Spleen (tissue), 11 donors: Measurements from ENCODE around the gene CLEC16A. TPM values are rescaled to one million over a fixed set of nuclear protein-coding genes. Genes with fewer than 3 reads are reported as not detected.

Source experiments
- DNase-seq: peaks from one replicate; pipeline ENCODE4 v3.0.0-alpha.2; 2020
- H3K27ac ChIP-seq, 8 donors: fragments of 200-600 bp; sonication (generic) in 7 of 8; 1 replicate in 4 of 8; 2 replicates in 4 of 8; pipeline versions ENCODE4 v1.5.0 to v1.8.0; 2016 to 2021; ENCODE audit warnings: inconsistent platforms in 4 of 8, mild to moderate bottlenecking in 4 of 8, moderate library complexity in 1 of 8
- H3K27me3 ChIP-seq, 7 donors: fragments of 200-600 bp; sonication (generic) in 6 of 7; replicated peaks in 1 of 7; 1 replicate in 4 of 7; 2 replicates in 3 of 7; pipeline versions ENCODE4 v1.5.0 to v1.8.0; 2016 to 2021; ENCODE audit warnings: inconsistent platforms in 3 of 7, mild to moderate bottlenecking in 1 of 7
- H3K36me3 ChIP-seq, 6 donors: fragments of 200-600 bp; sonication (generic) in 5 of 6; 1 replicate in 4 of 6; 2 replicates in 2 of 6; pipeline versions ENCODE4 v1.5.0 to v1.8.0; 2016 to 2021; ENCODE audit warnings: inconsistent platforms in 2 of 6
- H3K4me1 ChIP-seq, 6 donors: fragments of 200-600 bp; sonication (generic) in 5 of 6; 1 replicate in 3 of 6; 2 replicates in 3 of 6; pipeline versions ENCODE4 v1.5.0 to v1.8.0; 2016 to 2021; ENCODE audit warnings: inconsistent platforms in 3 of 6
- H3K4me3 ChIP-seq, 8 donors: fragments of 200-600 bp; sonication (generic) in 7 of 8; 1 replicate in 4 of 8; 2 replicates in 4 of 8; pipeline versions ENCODE4 v1.5.0 to v1.8.0; 2016 to 2021; ENCODE audit warnings: inconsistent platforms in 4 of 8, mild to moderate bottlenecking in 4 of 8, moderate library complexity in 2 of 8
- H3K9me3 ChIP-seq, 8 donors: fragments of 200-600 bp; sonication (generic) in 7 of 8; 1 replicate in 4 of 8; 2 replicates in 4 of 8; pipeline versions ENCODE4 v1.5.0 to v1.8.0; 2016 to 2021; ENCODE audit warnings: inconsistent platforms in 4 of 8
- POLR2A ChIP-seq, 3 donors: fragments of 450-650 bp; IDR thresholded peaks; one replicate each; pipeline ENCODE4 v1.5.1; 2017; ENCODE audit warnings: antibody characterized with exemption in 3 of 3, mild to moderate bottlenecking in 1 of 3
- POLR2AphosphoS5 ChIP-seq, 3 donors: sonication (generic); formaldehyde crosslinking; IDR thresholded peaks; one replicate each; pipeline ENCODE4 v1.5.1; 2017; ENCODE audit warnings: antibody characterized with exemption in 3 of 3
- WGBS, 5 donors: extraction: QIAGEN DNeasy Blood & Tissue Kit in 3 of 5; methylation state at CpG; one replicate each; pipeline versions ENCODE4 v1.1.5 to v1.1.7; 2013 to 2018; 5-methylcytosine and 5-hydroxymethylcytosine counted together
- intact Hi-C: fragments of 100-400 bp; cut with DNase I; formaldehyde crosslinking; loops from one replicate; pipeline ENCODE4 v1.15.0; 2023; ENCODE audit warnings: low total_unique reads
- polyA plus RNA-seq, 3 donors: library from polyadenylated mRNA; stranded (reverse); fragments of 200-250 nt; gene quantifications; one replicate each; pipeline ENCODE4 v1.2.1, GENCODE V29; 2013
- total RNA-seq, 7 donors: library from RNA; depleted of rRNA in 3 of 7; stranded (reverse); fragments of >200 nt in 3 of 7; fragmentation: NEBNext Ultra II Directional in 4 of 7; extraction: Animal tissue kit (Norgen Biotek cat#: 25700) in 4 of 7; gene quantifications; one replicate each; pipeline versions ENCODE4 v1.1.0 to v1.2.1, GENCODE V29; 2016 to 2021
- TF ChIP-seq, protein P1 (sequence below), 11 experiments: fragments of 200-600 bp in 7 of 11; fragments of 450-650 bp in 4 of 11; sonication (generic) in 4 of 11; IDR thresholded peaks in 8 of 11; conservative IDR thresholded peaks in 3 of 11; 1 replicate in 7 of 11; 2 replicates in 4 of 11; pipeline versions ENCODE4 v1.4.0 to v1.8.0; 2016 to 2021; ENCODE audit warnings: antibody characterized with exemption in 11 of 11, inconsistent platforms in 4 of 11, mild to moderate bottlenecking in 1 of 11
- donor health status: healthy with polysubstance abuse.
- donor health status: DM: no; HTN: no; CAD: no; lungs with moderate emphysema.
- donor health status: DM: no; HTN: no; CAD: no.
- donor health status: Bipolar disorder and iron deficiency.
- donor health status: healthy.
- donor health status: DM: no; HTN: no; CAD: no.
- donor health status: DM: yes; HTN: yes; CAD: no.

Gene CLEC16A
- total and polyA plus RNA-seq, 10 donors = 7.3 to 54.6 (median 35.1) TPM

DNA sequence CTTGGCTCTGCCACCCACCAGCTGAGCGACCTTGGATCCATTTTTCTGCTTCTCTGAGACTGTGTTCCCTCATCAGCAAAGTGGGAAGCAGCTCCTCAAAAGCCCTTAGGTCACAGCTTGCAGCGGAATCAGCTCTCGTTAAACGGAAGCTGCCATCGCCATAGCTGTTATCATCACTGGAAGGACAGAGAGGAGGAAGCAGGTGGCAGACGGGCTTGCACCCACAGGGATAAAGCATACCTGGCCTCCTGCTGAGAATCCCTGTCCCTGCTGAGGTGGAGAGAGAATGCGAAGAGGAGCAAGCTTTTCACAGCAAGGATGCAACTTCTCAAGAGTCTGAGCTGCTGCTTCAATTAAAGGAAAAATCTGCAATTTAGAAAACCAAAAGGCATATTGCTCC, 106.6 kb downstream of the CLEC16A start:
- H3K36me3 ChIP-seq = peaks cover 2 to 100% (median 38%) of the 10 kb centered on the region in 6 donors
- H3K4me3 ChIP-seq = no peak overlapping the region
- H3K4me1 ChIP-seq = peaks cover 0 to 40% (median 21%) of the 10 kb centered on the region in 6 donors
- no peaks in the 10 kb centered on the region for H3K9me3 ChIP-seq
- no peak for DNase-seq
- H3K27me3 ChIP-seq = no peaks in the 10 kb centered on the region
- 44 to 63% (median 52%) methylated on average over 7 of the region's 7 CpGs for WGBS, 5 donors
- intact Hi-C loops = no loop called here
- no peak for TF ChIP-seq POLR2A (IDR thresholded peaks at IDR 0.05)
- TF ChIP-seq, protein P1, sequence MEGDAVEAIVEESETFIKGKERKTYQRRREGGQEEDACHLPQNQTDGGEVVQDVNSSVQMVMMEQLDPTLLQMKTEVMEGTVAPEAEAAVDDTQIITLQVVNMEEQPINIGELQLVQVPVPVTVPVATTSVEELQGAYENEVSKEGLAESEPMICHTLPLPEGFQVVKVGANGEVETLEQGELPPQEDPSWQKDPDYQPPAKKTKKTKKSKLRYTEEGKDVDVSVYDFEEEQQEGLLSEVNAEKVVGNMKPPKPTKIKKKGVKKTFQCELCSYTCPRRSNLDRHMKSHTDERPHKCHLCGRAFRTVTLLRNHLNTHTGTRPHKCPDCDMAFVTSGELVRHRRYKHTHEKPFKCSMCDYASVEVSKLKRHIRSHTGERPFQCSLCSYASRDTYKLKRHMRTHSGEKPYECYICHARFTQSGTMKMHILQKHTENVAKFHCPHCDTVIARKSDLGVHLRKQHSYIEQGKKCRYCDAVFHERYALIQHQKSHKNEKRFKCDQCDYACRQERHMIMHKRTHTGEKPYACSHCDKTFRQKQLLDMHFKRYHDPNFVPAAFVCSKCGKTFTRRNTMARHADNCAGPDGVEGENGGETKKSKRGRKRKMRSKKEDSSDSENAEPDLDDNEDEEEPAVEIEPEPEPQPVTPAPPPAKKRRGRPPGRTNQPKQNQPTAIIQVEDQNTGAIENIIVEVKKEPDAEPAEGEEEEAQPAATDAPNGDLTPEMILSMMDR (IDR thresholded peaks at IDR 0.05 in 8 of 11, conservative IDR thresholded peaks at IDR 0.05 in 3 of 11) = no peak
- TF ChIP-seq POLR2AphosphoS5 (IDR thresholded peaks at IDR 0.05) = no peak
- peak overlapping the region in 1 of 8 donors; percentile 48 for H3K27ac ChIP-seq

DNA sequence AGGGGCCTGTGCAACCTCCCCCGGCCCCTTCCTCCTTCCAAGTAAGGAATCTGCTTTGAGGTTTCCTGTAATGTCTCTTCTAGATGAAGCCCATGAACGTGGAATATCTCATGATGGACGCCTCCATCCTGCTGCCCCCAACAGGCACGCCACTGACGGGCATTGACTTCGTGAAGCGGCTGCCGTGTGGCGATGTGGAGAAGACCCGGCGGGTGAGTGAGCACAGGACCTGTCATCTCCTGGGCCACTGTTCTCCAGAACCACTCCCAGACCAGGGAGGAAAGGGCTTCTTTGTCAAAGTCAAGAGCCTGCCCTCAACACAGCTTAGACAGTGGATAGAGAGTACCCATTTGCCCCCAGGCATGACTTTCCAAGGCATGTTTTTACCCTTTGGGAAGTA, 107.1 kb downstream of the CLEC16A start:
- H3K4me3 ChIP-seq = no peak overlapping the region
- 82 to 94% (median 93%) methylated on average over 11 of the region's 11 CpGs for whole genome bisulfite sequencing, 5 donors
- TF ChIP-seq POLR2A (IDR thresholded peaks at IDR 0.05) (no peak), POLR2AphosphoS5 (IDR thresholded peaks at IDR 0.05) (peak in 1 of 3 donors; percentile 25)
- TF ChIP-seq, protein P1 (IDR thresholded peaks at IDR 0.05 in 8 of 11, conservative IDR thresholded peaks at IDR 0.05 in 3 of 11) = no peak
- H3K36me3 ChIP-seq = peaks cover 2 to 100% (median 39%) of the 10 kb centered on the region in 6 donors
- H3K9me3 ChIP-seq = no peaks in the 10 kb centered on the region
- peaks cover 0 to 40% (median 21%) of the 10 kb centered on the region in 6 donors for H3K4me1 ChIP-seq
- no peaks in the 10 kb centered on the region for H3K27me3 ChIP-seq
- DNase-seq = no peak
- peak overlapping the region in 3 of 8 donors; percentile 44 to 48 (median 48) for H3K27ac ChIP-seq
- intact Hi-C loops = no loop called here

DNA sequence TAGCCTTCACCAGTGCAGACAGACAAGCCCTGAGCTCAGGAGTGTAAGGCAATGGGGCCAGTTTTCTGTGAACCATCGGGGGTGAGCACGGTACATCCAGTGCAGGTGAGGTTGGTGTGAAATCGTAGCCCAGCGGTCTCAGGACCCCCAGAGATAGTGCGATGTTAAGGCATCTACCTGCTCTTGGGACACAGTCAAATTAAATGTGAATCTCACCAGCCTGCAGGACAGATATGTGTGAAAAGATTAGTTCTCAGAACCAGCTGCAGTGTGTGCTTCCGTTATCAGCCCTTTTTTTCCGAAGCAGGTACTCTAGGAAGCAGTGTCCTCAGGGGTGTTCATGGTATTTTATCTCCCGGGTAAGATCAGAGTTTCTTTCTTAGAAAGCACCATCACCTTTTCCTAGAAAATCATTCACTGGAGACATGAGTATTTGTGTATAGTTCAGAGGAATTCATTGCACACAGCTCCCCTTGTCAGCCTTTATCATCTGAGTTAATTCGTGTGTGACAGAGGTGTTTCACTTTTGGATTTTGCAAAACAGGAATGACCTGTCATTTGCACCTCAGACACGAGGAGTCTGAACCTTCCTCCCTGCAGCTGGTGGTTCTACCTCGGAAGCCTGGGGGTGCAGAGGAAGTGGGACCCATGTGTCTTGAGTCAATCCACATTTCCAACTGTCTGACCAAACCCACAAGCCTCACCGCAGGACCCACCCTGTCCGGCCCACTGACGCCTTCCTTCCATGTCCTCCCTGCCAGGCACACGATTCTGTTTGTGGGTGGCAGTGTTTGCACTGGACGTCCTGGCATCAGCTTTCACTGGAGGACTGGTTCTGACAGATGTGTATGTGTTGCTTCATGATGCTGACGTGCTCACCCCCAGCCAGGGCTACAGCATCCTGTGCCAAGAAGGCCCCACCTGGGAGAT, 107.8 kb downstream of the CLEC16A start:
- Histone ChIP-seq H3K4me1 (peaks cover 0 to 40% (median 21%) of the 10 kb centered on the region in 6 donors), H3K9me3 (no peaks in the 10 kb centered on the region), H3K27ac (peak overlapping the region in 4 of 8 donors; percentile 33 to 48 (median 46)), H3K36me3 (peaks cover 2 to 100% (median 39%) of the 10 kb centered on the region in 6 donors), H3K27me3 (no peaks in the 10 kb centered on the region), H3K4me3 (no peak overlapping the region)
- DNase-seq = no peak
- WGBS, 5 donors = 44 to 60% (median 52%) methylated on average over 14 to 17 of the region's 17 CpGs
- TF ChIP-seq POLR2AphosphoS5 (IDR thresholded peaks at IDR 0.05) = peak in 1 of 3 donors; percentile 50
- TF ChIP-seq, protein P1 (IDR thresholded peaks at IDR 0.05 in 8 of 11, conservative IDR thresholded peaks at IDR 0.05 in 3 of 11) = peak in 1 of 11 experiments; percentile 12
- TF ChIP-seq POLR2A (IDR thresholded peaks at IDR 0.05) = no peak
- intact Hi-C loops = no loop called here

DNA sequence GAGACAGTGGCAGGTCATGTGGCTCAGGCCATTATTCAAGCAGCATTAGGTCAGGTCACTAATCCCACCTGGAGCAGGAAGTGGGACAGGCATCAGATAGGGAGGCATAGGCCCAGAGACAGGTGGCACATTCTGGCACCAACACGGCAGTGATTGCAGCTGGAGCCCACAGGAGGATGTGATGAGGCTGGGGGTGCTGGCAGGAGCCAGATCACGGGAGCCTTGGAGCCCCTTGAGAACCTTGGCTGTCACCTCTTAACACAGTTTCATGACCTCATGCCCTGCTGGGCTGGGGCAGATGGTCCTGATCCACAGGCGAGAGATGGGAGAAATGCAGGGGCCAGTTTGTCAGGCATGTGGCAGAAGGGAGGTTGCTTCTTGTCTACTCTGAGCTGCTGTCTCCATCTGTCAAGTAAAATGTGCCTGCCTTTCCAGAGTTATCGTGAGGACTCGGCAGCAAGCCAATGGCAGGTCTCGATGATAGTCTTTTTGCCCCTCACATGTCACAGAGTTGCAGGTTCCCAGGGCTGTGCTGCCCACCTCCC, 109.6 kb downstream of the CLEC16A start:
- no peak overlapping the region for H3K4me3 ChIP-seq
- H3K36me3 ChIP-seq = peaks cover 0 to 100% (median 25%) of the 10 kb centered on the region in 6 donors
- H3K4me1 ChIP-seq = peaks cover 0 to 31% (median 21%) of the 10 kb centered on the region in 6 donors
- no peaks in the 10 kb centered on the region for H3K9me3 ChIP-seq
- intact Hi-C loops = no loop called here
- DNase-seq = no peak
- H3K27ac ChIP-seq = peak overlapping the region in 1 of 8 donors; percentile 0
- TF ChIP-seq POLR2A (IDR thresholded peaks at IDR 0.05) (no peak), POLR2AphosphoS5 (IDR thresholded peaks at IDR 0.05) (no peak)
- TF ChIP-seq, protein P1 (IDR thresholded peaks at IDR 0.05 in 8 of 11, conservative IDR thresholded peaks at IDR 0.05 in 3 of 11) = no peak
- WGBS, 5 donors = 70 to 95% (median 92%) methylated on average over 3 to 6 of the region's 6 CpGs
- no peaks in the 10 kb centered on the region for H3K27me3 ChIP-seq
